Activated T-helper 2 cell treated with anti-CD3 and anti-CD28 coated beads, Interferon-gamma antibody, Interleukin-2, Interleukin-4, amounts not matched to agents 10 μg/mL and 5 μg/mL and 100 μg/mL, durations not matched to agents 14 hours and 24 hours and 36 hours (primary cell): ENCODE results near the gene ZDHHC11B. TPM values are rescaled to one million over a fixed set of nuclear protein-coding genes. Genes with fewer than 3 reads are reported as not detected.
"Not testable (repeated sequence)": the region's sequence is repeated elsewhere in the genome, so short reads cannot be mapped to it uniquely, and the experiment has no call there.

Experiments used
- DNase-seq: peaks from one replicate; pipeline ENCODE4 v3.0.0; 2021; ENCODE audit warnings: low spot score
- H3K27ac Mint-ChIP-seq: one replicate; pipeline ENCODE4 v1.8.0; 2021; ENCODE audit warnings: mixed read lengths
- H3K27me3 Mint-ChIP-seq: one replicate; pipeline ENCODE4 v1.8.0; 2021; ENCODE audit warnings: low read depth, mixed read lengths
- H3K36me3 Mint-ChIP-seq: one replicate; pipeline ENCODE4 v1.8.0; 2021; ENCODE audit warnings: low read depth, mixed read lengths
- H3K4me1 Mint-ChIP-seq: one replicate; pipeline ENCODE4 v1.8.0; 2021; ENCODE audit warnings: low read depth, mixed read lengths
- H3K4me3 Mint-ChIP-seq: one replicate; pipeline ENCODE4 v1.8.0; 2021; ENCODE audit warnings: low read depth, mild to moderate bottlenecking, moderate library complexity, mixed read lengths
- H3K9me3 Mint-ChIP-seq: one replicate; pipeline ENCODE4 v1.8.0; 2021; ENCODE audit warnings: mixed read lengths
- intact Hi-C: fragments of 100-400 bp; cut with micrococcal nuclease; formaldehyde crosslinking; loops from one replicate; pipeline ENCODE4 v1.15.1; 2023
- total RNA-seq: library from RNA; stranded (reverse); gene quantifications from 2 replicates; pipeline ENCODE4 v1.2.3, GENCODE V29; 2022

Gene ZDHHC11B
- total RNA-seq, 1 donor from 2014 or later: 0.18 TPM

DNA sequence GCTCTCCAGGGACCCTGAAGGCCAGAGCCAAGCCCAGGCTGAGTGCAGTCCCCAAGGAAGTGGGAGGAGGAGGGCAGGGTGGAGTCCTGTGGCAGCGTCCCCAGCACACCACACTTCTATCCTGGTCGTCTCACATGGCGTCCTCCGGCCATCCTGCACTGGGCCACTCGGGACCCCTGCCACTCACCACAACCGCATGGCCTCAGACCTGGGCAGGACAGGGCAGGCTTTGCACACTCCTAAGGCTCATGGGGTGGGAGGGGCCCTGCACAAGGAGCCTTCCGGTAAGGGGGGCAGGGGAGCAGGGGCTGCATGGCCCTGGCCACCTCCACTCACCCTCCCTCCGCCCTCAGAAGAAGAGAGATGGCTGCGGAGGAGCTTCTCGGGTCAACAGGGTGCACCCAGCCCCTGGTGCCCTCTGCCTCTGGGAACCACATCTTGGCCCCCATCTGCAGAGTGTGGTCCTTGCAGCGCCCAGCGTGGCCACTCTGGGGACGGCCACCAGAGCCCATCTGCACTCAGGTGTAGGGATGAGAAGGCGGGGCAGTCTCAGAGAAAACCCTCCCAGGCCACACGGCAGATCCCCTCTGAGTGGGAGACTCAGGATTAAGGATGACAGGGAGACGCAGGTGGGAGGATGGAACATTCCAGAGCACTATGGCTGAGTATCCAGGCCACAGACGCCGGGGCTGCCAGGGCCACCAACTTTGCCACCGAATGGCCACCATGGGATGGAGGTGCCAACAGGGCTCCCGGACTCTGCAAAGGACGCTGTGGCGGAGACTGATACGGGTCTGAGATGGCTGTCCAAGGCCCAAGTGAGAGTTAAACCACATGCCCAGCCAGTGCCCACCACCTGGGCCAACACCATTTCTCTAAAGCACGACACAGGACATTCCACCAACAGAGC is 99.0 kb downstream of the ZDHHC11B start:
- Mint-ChIP-seq H3K4me1 (no peaks in the 10 kb centered on the region), H3K27me3 (no peaks in the 10 kb centered on the region), H3K9me3 (no peaks in the 10 kb centered on the region), H3K4me3 (no peak overlapping the region), H3K27ac (no peak overlapping the region), H3K36me3 (no peaks in the 10 kb centered on the region)
- intact Hi-C loops: no loop called here
- DNase-seq: no peak

DNA sequence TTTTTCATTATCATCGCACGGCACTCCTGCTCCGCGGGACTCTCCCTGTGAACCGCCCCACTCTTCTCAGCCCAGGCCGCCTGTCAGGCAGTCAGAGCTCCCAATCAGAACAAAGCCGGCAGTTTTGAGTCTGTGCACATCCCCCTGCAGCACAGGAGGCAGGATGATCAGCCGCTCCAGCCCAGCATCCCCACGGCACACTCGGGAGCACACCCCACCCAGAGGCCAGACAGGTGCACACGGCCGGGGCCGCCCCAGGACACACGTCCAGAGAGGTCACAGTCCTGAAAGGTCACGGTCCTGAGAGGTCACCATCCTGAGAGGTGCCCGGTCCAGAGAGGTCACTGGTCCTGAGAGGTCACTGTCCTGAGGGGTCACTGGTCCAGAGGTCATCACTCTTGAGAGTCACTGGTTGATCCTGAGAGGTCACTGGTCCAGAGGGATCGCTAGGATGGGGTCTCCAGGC is 99.7 kb downstream of the ZDHHC11B start:
- Mint-ChIP-seq H3K9me3 (no peaks in the 10 kb centered on the region), H3K27ac (no peak overlapping the region), H3K4me1 (no peaks in the 10 kb centered on the region), H3K4me3 (no peak overlapping the region), H3K36me3 (no peaks in the 10 kb centered on the region), H3K27me3 (no peaks in the 10 kb centered on the region)
- DNase-seq: no peak
- intact Hi-C loops: loop anchor here (5.0 kb wide), 1 partner anchor 93 kb away; no protein-coding TSS in a partner anchor

DNA sequence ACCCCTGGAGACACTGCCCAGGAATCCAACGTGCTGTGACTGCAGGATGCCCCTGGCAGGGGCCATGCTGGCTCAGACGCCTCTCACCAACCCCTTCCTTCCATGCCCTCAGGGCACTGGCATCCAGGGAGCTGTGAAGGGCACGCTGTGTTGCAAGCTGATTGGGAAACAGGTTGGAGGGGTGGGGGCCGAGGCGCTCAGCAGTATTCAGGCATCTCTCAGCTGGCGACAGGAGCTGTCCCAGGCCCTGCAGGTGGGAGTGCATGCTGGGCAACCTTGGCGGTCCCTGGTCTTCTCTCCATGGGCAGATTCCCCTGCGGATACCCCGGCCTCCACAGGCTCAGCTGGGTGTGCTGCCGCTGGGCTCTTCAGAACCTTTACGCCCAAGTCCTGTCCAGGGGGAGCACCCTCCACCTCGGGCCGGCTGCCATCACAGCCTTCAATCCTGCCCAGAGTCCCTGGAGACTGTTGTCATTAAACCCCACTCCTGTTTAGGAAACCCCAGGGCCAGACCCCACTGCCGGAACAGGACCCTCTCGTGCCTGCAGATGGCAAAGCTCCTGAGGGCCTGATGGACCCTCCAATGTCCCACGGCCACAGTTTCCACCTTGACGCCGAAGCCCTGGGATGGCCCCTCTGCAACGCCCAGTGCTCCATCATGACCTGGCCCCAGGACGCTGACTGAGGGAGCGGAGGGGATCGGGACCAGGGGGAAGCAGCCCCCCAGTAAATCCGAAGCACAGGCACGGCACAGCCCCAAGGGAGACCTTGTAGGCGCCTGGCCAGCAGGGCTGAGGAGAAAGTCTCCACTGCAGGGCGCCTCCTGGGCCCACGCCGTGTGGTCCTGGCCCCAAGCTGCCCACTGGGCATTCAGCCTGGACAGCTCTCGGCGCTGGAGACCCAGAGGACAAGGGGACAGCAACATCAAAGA is 100.7 kb downstream of the ZDHHC11B start:
- Mint-ChIP-seq H3K9me3 (no peaks in the 10 kb centered on the region), H3K27ac (no peak overlapping the region), H3K36me3 (no peaks in the 10 kb centered on the region), H3K27me3 (no peaks in the 10 kb centered on the region), H3K4me3 (no peak overlapping the region), H3K4me1 (no peaks in the 10 kb centered on the region)
- DNase-seq: no peak
- intact Hi-C loops: loop anchor here (5.0 kb wide), 1 partner anchor 93 kb away; no protein-coding TSS in a partner anchor

DNA sequence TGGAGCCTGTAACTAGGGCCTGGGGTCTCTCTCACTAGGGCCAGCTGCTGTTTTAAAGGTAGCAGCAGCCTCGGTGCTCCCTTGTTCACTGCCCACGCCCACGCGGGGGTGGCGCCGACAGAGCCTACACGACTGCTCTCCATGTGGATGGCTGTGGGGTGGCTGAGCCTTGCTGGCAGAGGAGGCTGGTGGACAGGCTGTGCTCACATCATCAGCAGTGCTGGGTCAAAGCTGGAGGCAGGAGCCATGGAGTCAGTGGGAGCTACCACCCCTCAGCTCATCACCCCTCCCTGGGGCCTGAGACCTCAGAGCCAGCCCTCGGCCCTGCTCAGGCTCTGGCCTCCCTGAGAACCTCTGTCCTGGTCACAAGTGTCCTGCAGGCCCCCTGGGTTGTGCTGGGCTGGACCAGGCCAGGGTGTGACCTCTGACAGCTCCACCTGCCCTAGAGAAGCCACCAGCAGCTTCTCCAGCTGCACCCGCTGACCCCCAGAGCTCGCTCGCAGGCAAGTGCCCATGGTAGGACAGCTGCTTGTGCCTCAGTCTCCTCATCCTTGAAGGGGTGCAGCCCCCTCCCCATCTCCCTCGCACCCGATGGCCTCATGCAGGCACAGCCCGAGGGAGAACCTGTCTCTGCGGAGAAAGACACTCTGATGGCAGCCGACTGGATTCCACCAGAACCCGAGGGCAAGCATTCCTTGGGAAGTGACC is 101.7 kb downstream of the ZDHHC11B start:
- not testable (repeated sequence) for H3K4me3 Mint-ChIP-seq, H3K27ac Mint-ChIP-seq

GRCh38 chr5:682216-682615 is 102.3 kb downstream of the ZDHHC11B start:
- H3K36me3 Mint-ChIP-seq, H3K4me1 Mint-ChIP-seq, H3K27me3 Mint-ChIP-seq, H3K27ac Mint-ChIP-seq, DNase-seq, H3K4me3 Mint-ChIP-seq, H3K9me3 Mint-ChIP-seq: not testable (repeated sequence)
- intact Hi-C loops: loop anchor here (5.0 kb wide), 1 partner anchor 95 kb away; no protein-coding TSS in a partner anchor

More for the DNA sequence above, 101.7 kb downstream of the ZDHHC11B start:
- H3K4me1 Mint-ChIP-seq, H3K9me3 Mint-ChIP-seq, DNase-seq, H3K36me3 Mint-ChIP-seq, H3K27me3 Mint-ChIP-seq: not testable (repeated sequence)
- intact Hi-C loops: loop anchor here (5.0 kb wide), 1 partner anchor 94 kb away; no protein-coding TSS in a partner anchor

DNA sequence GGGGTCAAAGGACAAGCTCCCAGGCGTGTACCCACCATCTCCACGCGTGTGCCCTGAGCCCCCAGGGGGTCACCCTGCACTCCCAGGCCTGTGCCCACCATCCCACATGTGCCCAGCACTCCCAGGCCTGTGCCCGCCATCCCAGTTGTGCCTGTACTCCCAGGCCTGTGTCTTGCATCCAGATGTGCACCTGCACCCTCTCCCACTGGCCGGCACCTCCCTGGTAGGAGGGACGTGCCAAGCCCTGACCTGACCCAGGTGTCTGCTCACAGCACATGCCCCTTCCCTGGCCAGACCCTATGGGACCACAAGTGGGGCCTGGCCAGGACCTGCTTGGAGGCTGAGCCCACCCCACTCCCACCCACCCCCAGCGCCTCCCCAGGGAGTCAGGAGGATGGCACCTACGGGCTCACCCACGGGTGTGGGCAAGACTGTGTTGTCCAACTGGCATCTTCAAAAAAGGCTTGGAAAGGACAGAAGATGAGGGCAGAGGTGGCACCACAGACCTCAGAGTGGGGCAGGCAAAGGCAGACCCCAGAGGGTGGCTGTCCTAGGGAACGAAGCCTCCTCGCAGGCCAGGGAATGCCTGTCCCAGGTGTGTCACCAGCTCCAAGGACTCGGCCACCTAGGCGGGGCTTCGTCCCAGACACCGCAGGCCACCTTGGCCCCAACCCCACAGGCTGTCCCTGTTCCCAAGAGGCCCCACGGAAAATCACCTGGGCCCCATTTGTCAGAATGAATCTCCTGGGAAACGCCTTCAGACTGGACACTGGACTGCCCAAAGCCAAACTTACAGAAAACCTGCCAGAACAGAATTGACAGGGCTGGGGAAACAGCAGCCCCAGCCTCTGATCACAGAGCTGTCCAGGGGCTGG is 103.0 kb downstream of the ZDHHC11B start:
- DNase-seq, H3K4me3 Mint-ChIP-seq, H3K27me3 Mint-ChIP-seq, H3K36me3 Mint-ChIP-seq, H3K4me1 Mint-ChIP-seq, H3K27ac Mint-ChIP-seq, H3K9me3 Mint-ChIP-seq: not testable (repeated sequence)
- intact Hi-C loops: loop anchor here (5.0 kb wide), 1 partner anchor 96 kb away; no protein-coding TSS in a partner anchor

DNA sequence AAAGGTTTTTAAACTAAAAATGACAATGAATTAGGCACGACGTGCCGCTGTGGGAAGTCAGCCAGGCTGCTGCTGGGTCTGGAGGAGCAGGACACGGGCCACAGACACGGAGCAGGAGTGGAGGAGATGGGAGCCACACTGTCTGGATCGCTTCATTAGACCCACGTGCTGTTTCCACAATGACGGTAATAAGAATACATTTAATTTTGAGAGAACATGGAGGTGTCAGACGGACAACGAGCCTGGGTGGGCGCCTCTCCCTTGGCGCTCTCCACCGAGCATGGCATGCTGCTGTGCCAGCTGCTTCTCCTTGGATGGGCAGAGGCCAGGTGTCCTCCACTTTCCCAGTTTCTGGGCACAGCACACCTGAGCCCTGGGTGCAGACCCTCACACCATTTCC is 103.7 kb downstream of the ZDHHC11B start:
- H3K9me3 Mint-ChIP-seq, H3K27me3 Mint-ChIP-seq, H3K4me1 Mint-ChIP-seq, DNase-seq, H3K36me3 Mint-ChIP-seq, H3K4me3 Mint-ChIP-seq, H3K27ac Mint-ChIP-seq: not testable (repeated sequence)
- intact Hi-C loops: loop anchor here (5.0 kb wide), 1 partner anchor 96 kb away; no protein-coding TSS in a partner anchor

- H3K27me3 Mint-ChIP-seq, H3K27ac Mint-ChIP-seq, H3K4me1 Mint-ChIP-seq, H3K36me3 Mint-ChIP-seq, H3K9me3 Mint-ChIP-seq, DNase-seq, H3K4me3 Mint-ChIP-seq: not testable (repeated sequence)
- intact Hi-C loops: loop anchor here (5.0 kb wide), 1 partner anchor 97 kb away; no protein-coding TSS in a partner anchor
These were observed 104.3 kb downstream of the ZDHHC11B start for GRCh38 chr5:680118-680795.

- intact Hi-C loops, H3K4me1 Mint-ChIP-seq, H3K9me3 Mint-ChIP-seq, H3K27me3 Mint-ChIP-seq, H3K27ac Mint-ChIP-seq, DNase-seq, H3K36me3 Mint-ChIP-seq, H3K4me3 Mint-ChIP-seq: not testable (repeated sequence)
These were observed 105.2 kb downstream of the ZDHHC11B start for GRCh38 chr5:679166-679895.

GRCh38 chr5:678521-678920 is 106.0 kb downstream of the ZDHHC11B start:
- intact Hi-C loops, H3K36me3 Mint-ChIP-seq, H3K4me3 Mint-ChIP-seq, H3K27ac Mint-ChIP-seq, H3K9me3 Mint-ChIP-seq, H3K4me1 Mint-ChIP-seq, DNase-seq, H3K27me3 Mint-ChIP-seq: not testable (repeated sequence)
